A549 treated with CpdA at 1 μM for 4 hours (cell line): ENCODE measurements around the gene HS3ST3A1. TPM values are rescaled to one million over a fixed set of nuclear protein-coding genes. Genes with fewer than 3 reads are reported as not detected.

Experiments used
- total RNA-seq: library from RNA; stranded (reverse); fragments of 200-300 nt; extraction: Qiagen RNA extraction; gene quantifications from 5 replicates; pipeline ENCODE4 v1.2.3, GENCODE V29; 2022; ENCODE audit warnings: low read depth

Gene HS3ST3A1
- 0.15 to 0.26 TPM in 2 of 5 replicates, not detected in the others for total RNA-seq

DNA sequence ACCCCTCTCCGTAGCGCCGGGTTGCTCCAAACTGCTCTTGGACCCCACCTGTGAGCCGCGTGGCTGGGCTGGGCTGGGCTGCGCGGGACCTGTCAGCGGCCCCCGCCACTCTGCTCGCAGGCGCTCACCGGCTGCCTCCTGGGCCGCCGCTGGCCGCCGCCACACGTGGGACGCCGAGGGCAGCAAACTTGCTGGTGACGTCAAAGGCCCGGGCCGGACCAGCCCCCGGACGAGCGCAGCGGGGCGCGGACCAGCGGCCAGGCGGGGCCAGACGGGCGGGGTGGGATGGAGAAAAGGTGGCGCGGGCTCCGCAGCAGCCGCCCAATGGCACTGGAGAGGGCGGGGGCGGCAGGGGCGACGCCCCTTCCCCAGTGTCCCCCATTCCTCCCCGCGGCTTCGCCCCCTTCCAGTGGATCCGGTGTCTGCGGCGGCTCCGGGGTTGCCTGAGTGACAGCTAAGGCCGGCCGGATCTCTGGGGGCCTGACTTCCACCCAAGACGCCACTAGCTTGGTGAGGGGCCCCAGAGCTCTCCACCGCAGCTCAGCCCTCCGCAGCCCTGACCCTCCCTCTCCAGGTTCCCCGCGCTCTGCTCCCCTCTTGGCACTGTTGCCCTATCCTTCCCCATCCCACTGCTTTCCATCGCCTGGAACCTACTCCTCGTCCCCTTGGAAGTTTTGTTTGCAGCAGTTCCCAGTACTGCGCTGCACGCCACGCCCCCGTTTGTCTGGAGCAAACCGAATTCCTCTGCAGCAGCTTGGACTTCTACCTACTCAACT, at the start of gene HS3ST3A1:
Gene HS3ST3A1 (minus strand): TSS at position 154 of the 776 bp plus-strand sequence. CDS start 800 bp downstream, outside the sequence.

